GM19043 (cell line): ENCODE data around the gene ZBTB47.

Experiments
- ATAC-seq: cut with Tn5 transposase; IDR thresholded peaks from one replicate; pipeline ENCODE4 v1.9.1; 2021; ENCODE audit warnings: low read depth; ENCODE audit not compliant: unreplicated experiment

Gene ZBTB47

DNA sequence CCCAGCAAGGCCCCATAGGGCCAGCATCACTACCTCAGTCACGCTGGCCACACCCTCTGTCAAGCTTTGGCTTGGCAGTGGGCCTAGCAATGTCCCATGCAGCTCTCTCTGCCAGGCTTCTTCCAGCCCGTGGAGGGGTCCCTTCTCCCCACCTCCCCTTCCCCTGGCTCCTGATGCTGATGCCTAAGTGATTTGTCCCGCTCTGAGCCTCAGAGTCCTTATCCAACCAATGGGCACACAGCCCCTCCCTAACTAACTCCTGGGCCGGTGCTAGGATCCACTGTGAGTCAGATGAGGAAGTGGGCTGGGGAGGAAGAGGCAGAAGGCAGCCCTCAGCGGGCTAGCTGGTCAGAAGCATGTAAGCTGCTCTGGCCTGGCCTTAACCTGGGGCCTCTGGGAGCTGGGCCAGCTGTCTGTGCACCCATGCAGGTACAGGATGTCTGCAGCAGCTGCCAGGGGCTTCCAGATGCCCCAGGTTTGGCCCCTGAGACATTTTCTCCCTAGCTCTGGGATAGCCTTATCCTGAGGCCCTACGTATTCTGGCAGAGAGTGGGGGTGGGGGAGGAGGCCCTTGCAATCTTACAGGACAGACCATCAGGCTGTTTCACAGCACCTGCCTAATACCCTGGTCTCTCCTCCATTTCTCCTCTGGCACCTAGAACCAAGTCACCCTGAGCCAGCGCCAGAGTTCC, 740 bp upstream of the ZBTB47 start:
- ATAC-seq = peak; percentile 76

DNA sequence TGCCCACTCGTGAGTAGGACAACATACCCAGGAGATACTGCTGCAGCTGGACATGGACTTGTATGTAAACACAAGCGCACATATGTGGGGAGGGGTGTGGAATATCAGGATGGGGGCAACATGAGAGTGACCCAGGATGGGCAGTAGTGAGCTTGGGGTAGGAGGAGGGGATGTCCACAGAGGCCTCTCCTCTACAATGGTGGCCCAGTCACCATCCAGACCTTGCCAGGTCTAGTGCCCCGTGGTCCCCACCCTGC, 266 bp upstream of the ZBTB47 start:
- no peak for ATAC-seq

DNA sequence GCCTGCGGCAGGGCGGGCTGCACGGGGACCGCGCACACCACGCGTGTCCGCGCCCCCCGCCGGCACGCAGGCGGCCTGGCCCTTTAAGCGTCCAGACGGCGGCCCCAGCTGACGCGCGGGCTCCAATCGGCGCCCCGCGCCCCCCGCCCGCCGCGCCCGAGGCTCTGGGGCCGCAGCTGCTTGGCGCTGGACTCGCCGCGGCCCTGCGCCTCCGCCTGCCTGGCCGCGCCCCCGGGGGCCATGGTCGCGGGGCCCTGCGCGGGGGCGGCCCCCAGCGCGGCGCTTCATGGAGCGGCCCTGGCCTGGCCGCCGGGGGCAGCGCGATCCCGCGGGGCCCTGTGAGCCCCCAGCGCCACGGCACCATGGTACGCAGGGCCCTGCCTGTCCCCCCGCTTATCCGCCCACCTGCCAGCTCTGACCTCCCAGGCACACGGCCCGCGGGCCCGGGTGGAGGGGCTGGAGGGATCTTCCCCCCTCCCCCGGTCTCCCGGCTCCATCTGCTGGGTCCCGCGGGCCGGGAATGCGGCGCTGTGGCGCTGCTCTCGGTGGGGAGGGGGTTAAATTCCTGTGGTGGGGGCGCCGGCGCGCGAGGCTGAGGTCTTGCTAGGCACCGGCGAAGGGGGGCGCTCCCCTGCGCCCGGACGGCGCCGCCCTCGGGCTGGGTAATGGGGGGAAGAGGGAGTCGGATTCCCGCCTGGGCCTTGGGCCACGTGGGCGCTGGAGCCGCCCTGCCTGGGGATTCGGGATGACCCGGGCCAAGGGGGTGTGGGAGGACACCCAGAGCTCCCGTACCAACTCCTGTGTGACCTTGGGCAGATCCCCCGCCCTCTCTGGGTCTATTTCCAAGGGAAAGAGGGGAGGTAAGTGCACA, 1.1 kb downstream of the ZBTB47 start:
- no peak for ATAC-seq

DNA sequence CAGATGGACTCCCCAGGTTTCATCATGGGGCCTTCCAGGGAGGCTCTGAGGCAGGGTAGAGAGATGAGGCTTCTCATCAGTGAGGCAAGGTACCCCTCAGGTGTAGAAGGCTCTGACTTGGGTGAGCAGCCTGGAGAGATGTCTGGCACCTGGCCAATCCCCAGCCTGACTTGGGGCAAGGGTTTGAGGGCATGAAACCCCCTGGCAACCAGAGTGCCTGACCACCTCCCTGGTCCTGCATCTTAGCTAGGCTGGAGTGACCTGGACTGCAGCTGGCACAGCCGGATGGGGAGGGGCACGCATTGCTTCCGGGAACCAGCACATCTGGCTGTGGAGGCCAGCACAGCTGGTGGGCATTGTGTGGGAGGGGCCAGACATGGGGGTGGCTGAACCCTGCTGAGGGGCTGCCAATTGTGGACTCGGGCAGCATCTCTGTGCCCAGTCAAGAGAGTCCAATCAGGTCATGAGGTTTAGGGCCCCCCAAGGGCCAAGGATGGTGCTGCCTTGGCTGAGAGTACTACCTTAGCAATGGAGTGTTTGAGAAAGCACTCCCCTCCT, 1.9 kb downstream of the ZBTB47 start:
- no peak for ATAC-seq

DNA sequence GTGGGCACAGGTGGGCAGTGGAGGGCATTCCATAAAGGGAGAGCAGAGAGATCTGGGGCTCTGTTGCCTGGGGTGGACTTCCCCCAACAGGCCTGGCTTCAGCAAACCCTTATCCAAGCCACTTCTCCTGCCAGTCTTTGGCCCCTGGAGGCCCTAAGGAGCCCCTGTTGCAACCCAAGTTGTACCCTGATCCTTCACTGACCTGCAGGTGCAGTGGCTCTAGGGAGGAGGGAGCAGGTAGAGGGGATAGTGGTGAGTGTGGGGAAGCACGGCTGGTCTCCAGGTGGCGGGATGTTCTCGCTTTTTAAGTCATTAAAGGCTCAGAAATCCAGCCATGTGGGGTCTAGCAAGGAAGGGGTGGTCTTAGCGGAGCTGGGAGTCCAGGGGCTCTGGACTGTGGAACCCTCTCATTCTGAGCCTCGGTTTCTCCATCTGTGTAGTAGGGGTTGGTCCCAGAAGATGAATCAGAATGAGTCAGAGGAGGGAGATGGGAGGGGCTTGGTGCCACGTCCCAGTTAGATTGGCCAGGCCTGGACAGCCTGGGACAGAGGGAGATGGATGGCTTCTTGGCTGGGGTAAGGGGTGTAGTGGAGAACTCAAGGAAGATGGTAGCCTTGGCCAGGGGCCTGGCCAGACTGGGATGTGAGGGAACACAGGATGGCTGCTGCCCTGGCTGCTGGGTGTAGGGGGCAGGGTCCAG, 2.6 kb downstream of the ZBTB47 start:
- ATAC-seq = no peak

DNA sequence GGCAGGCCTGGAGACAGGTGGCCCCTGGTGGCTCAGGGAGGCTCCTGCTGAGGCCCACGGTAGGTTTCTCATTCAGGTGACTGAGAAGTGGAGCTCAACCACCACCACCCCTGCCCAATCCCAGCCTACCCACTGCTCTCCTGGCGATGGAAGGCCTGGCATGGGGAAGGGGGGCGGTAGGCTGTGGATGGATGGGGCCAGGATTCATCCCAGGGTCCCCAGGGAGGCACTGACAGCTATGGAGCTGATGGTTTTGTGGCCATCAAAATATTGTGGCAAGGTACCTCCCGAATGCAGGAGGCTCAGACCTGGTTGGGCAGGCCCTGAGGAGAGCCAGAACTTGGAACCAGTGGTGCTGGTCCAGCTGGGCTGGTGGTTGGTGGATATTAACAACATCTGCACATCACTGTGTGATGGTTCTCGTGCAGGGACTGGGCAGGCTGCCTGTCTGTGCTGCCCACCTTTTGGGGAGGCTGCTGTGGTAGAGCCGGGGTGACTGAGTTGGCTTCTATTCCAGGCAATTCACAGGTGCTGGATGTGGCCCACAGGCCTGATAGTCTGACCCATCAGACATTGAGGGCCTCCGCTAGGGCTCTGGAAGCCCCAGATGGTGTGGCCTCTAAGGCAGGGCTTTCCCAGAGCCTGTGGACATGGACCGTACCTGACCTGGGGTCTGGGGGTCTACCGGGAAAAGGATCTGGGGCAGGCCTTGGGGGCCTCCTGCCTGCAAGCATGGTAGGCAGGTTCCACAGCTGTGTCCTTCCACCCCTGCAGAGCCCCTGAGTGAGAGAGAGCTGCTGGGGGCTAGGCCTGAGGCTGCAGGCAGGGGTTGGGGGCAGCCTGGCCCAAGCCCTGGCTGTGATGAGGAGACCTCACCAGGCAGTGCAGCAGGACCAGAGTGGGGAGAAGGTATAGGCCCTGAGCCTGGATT, 3.4 kb downstream of the ZBTB47 start:
- ATAC-seq = no peak

DNA sequence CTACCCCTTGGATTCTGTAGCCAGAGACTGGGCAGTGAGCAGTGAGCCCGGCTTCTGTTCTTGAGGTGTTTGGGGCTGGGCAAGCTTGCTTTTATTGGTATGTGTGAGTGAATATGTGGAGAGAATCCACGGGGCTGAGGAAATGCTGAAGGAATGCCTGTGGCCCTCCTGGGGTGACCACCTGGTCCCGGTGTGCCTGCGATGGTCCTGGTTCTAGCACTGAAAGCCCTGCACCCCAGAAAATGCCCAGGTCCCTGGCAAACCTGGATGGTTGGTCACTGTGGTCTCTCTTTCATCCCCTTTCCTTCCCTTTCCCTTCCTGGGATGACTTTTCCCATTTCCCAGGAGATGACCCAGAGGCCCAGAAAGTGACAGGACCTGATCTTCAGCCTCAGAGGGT, 4.2 kb downstream of the ZBTB47 start:
- no peak for ATAC-seq

DNA sequence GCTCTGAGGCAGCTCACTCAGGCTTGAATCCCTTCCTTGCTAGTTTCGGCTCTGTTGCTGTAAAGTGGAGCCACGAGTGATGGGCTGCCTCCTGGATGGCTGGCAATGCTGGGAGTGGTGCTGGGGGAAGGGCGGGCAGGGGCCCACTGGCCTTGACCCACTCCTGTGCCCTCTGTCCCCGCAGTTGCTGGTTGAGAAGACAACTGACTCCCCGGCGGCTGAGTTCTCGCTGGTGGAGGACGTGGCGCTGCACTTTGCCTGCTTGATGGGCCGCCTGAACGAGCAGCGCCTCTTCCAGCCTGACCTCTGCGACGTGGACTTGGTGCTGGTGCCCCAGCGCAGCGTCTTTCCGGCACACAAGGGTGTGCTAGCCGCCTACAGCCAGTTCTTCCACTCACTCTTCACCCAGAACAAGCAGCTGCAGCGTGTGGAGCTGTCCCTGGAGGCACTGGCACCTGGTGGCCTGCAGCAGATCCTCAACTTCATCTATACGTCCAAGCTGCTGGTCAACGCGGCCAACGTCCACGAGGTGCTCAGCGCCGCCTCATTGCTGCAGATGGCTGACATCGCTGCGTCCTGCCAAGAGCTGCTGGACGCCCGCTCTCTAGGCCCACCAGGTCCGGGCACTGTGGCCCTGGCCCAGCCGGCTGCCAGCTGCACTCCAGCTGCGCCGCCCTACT, 4.7 kb downstream of the ZBTB47 start:
- no peak for ATAC-seq

DNA sequence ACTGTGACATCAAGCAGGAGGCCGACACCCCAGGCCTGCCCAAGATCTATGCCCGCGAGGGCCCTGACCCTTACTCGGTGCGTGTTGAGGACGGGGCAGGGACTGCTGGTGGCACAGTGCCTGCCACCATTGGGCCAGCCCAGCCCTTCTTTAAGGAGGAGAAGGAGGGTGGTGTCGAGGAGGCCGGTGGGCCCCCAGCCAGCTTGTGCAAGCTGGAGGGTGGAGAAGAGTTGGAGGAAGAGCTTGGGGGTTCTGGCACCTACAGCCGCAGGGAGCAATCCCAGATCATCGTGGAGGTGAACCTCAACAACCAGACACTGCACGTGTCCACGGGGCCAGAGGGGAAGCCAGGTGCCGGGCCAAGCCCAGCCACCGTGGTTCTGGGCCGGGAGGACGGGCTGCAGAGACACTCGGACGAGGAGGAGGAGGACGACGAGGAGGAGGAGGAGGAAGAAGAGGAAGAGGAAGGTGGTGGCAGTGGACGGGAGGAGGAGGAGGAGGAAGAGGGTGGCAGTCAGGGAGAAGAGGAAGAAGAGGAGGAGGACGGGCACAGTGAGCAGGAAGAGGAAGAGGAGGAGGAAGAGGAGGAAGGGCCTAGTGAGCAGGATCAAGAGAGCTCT, 5.4 kb downstream of the ZBTB47 start:
- ATAC-seq = no peak

DNA sequence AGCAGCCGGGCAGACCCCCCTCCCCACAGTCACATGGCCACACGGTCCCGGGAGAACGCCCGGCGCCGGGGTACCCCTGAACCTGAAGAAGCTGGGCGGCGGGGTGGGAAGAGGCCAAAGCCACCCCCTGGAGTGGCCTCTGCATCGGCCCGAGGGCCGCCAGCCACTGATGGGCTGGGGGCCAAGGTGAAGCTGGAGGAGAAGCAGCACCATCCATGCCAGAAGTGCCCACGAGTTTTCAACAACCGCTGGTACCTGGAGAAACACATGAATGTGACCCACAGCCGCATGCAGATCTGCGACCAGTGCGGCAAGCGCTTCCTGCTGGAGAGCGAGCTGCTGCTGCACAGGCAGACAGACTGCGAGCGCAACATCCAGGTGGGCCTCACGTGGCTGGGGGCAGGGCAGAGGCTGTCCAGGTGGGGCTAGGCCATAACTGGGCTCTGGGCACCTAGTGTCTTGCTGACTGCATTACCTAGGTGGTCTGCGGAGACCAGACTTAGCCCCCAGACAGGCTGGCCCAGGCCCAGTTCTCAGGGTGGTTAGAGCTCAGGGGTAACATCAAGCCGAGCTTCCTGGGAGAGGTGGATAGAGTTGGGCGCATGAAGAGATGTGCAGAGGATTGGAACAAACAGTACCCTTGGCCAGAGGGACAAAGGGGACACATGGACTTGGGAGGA, 6.1 kb downstream of the ZBTB47 start:
- no peak for ATAC-seq

DNA sequence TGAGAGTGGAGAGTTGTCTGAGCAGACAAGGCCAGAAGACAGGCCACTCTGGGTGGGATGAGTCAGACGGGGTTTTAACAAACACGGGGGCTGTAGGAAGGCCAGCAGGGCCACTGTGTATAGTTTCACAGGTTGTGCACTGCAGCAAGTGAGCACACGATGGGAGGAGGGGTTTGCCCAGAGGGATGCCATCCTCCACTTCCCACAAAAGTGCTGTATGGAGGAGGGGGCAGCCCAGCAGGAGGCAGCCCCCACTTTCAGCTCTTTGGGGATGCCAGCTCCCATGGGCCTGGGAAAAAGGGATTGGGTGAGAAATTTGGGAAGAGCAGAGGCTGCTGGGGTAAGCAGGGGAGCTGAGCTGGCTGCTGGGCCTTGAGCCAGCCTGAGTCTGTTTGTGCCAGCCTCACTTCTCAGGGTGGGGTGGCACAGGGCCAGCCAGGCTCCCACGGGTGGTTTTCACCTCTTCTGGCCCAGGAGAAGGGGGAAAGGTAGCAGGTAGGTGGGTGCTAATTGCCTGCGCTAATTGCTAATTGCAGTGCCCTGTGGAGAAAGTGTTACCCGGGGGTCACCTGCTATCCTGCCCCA, 6.7 kb downstream of the ZBTB47 start:
- no peak for ATAC-seq

DNA sequence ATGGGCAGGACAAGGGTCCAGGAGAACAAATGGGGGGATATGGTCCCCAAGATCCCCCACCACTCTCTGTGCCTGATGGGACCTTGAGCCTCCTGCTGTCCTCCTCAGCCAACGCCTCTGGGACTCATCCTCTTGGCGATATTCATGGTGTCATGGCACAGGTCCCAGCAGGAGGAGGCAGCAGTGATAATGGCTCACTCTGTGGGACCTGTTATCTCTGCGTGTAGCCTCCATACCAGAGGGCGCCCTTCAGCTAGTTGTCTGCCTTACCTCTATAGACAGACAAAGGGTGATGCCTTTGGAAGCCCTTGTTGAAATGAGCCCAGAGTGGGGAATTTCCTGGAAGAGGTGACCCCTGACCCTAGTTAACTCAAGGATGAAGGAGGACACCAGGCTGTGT, 7.4 kb downstream of the ZBTB47 start:
- no peak for ATAC-seq

DNA sequence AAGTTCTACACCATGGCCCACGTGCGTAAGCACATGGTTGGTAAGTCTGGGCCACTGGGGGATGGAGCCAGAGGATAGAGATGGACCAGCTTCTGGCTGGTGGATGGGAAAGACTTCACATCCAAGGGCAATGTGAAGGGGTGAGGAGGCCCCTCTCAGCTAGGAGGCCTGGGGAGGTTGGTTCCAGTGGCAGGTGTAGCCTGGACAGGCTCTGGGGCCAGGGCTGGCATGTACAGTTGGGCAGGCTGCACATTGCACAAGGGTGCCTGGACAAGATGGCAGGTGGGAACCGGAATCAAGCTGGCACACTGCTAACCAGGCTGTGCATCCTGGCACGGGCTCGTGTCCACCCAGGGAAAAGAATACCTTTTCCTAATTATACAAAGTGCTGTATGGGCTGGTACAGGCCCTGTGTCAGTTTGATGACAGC, 8.1 kb downstream of the ZBTB47 start:
- no peak for ATAC-seq

DNA sequence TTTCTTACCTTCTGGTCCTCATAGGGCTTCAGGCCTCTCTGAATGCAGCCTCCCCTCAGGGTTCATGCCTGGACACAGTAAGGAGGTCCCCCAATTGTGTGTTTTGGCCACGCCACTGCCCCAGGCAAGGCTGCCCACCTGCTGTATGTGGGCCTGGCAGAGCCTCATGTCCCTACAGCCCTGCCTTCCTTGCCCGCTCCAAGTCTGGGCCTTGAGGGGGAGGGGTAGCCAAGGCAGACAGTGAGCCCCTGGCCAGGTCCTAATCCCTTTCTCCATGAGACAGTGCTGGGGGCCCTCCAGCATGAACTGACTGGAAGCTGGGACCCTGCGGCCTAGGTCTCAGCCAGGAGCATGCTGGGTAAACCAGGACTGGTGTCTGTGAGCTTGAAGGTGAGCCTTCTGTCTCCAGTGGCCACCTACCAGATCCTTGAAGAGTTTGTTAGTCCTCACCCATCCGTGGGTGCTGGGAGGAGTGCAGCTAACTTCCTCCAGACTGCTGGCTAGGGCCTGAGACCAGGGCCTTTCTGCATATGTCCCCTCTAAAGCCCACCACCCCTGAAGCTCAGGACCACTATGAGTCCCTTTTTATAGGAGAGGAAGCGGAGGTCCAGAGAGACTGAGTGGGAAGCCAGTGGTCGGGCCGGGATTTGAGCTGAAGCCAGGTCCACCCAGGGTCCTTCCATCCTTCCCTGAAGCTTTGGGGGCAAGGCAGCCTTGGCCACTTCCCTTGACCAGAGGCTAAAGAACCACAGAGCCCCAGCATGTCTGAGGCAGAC, 8.7 kb downstream of the ZBTB47 start:
- no peak for ATAC-seq

DNA sequence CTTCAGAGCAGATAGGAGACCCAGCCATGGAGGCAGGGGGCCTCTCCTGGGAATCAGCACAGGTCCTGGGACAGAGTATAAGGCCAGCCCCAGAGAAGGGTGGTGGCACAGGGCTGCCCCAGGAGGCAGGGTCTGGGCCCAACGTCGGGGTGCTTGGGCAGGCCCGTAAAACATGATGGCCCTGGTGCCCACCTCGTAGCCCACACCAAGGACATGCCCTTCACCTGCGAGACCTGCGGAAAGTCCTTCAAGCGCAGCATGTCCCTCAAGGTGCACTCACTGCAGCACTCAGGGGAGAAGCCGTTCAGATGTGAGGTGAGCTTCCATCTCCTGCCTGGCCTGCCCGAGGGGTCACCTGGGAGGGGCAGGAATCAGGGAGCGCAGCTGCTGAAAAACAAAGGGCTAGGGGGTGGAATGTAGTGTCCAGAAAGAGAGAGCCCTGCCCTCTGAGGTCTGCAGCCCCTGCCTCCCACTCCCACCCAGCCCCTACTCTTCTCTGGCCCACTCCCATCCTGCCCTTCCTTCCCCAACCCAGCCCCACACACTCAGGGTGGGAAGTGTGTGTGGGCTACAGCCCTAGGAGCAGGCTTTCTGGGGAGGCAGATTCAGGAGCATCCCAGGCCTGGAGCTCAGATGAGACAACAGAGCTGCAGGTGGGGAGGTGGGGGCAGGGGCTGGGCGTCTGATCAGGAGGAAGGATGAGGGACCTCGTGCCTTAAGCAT, 9.5 kb downstream of the ZBTB47 start:
- ATAC-seq = no peak

DNA sequence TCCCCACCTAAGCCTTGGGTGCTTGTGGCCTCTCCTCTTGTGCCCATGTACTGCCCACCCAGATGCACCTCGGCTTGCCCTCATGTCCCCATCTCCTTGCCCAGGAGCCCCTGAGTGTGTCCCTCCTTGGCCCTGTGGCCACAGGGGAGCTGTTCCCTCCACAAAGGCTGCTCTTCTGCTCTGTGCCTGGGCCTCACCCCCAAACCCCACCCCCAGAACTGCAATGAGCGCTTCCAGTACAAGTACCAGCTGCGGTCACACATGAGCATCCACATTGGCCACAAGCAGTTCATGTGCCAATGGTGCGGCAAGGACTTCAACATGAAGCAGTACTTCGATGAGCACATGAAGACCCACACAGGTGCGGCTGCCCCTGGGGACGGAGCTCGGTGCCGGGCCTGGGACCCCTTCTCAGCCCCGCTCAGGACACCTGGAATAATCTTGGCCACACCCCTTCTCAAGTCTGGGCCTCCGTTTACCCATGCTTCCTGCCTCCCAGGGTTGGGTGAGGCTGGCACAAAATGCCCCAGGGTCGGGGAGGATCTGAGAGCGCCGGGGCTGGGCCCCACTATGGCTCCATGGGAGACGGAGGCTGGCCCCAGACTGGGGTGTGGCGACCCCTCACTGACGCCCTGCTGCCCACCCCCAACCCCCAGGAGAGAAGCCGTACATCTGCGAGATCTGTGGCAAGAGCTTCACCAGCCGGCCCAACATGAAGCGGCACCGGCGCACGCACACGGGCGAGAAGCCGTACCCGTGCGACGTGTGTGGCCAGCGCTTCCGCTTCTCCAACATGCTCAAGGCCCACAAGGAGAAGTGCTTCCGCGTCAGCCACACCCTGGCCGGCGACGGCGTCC, 10.3 kb downstream of the ZBTB47 start:
- peak; percentile 48 for ATAC-seq
